CD4-positive, alpha-beta T cell treated with Interferon alpha-2 for 1 hour (primary cell): Measurements from ENCODE around the gene LGALS8.
"Not testable (repeated sequence)": the region's sequence is repeated elsewhere in the genome, so short reads cannot be mapped to it uniquely, and the experiment has no call there.

Experiments
- DNase-seq, 2 donors: peaks; one replicate each; pipeline ENCODE4 v3.0.0-alpha.2; 2020 to 2022

The LGALS8 gene

GRCh38 chr1:236523704-236524141 is at the start of gene LGALS8:
LGALS8 (plus strand) TSS chr1:236523982; CDS start chr1:236526071, 2,089 bp downstream.
- DNase-seq, result peak; percentile 87 to 89

GRCh38 chr1:236476019-236476418 is 47.8 kb upstream of the LGALS8 start:
- DNase-seq, result no peak

GRCh38 chr1:236480758-236481436 is 42.9 kb upstream of the LGALS8 start:
- DNase-seq, result no peak

GRCh38 chr1:236484310-236484971 is 39.3 kb upstream of the LGALS8 start:
- no peak for DNase-seq

- no peak for DNase-seq
Measured at GRCh38 chr1:236486356-236487002, 37.3 kb upstream of the LGALS8 start.

- DNase-seq, result not testable (repeated sequence)
Measured at GRCh38 chr1:236489161-236489560, 34.6 kb upstream of the LGALS8 start.

- peak in 1 of 2 donors; percentile 60 for DNase-seq
Measured at GRCh38 chr1:236489710-236490377, 33.9 kb upstream of the LGALS8 start.

GRCh38 chr1:236491469-236492136 is 32.2 kb upstream of the LGALS8 start:
- no peak for DNase-seq

- DNase-seq, result no peak
Measured at GRCh38 chr1:236492378-236492777, 31.4 kb upstream of the LGALS8 start.

- DNase-seq, result no peak
Measured at GRCh38 chr1:236494082-236494481, 29.7 kb upstream of the LGALS8 start.

GRCh38 chr1:236494586-236495466 is 29.0 kb upstream of the LGALS8 start:
- no peak for DNase-seq

- no peak for DNase-seq
Measured at GRCh38 chr1:236495467-236496112, 28.2 kb upstream of the LGALS8 start.

- no peak for DNase-seq
Measured at GRCh38 chr1:236497908-236498307, 25.9 kb upstream of the LGALS8 start.

- no peak for DNase-seq
Measured at GRCh38 chr1:236501093-236501492, 22.7 kb upstream of the LGALS8 start.

- DNase-seq, result no peak
Measured at GRCh38 chr1:236502579-236502971, 21.2 kb upstream of the LGALS8 start.

- peak; percentile 21 to 28 for DNase-seq
Measured at GRCh38 chr1:236502972-236503639, 20.7 kb upstream of the LGALS8 start.

GRCh38 chr1:236504338-236504737 is 19.4 kb upstream of the LGALS8 start:
- not testable (repeated sequence) for DNase-seq

GRCh38 chr1:236507022-236507700 is 16.6 kb upstream of the LGALS8 start:
- no peak for DNase-seq

- DNase-seq, result peak in 1 of 2 donors; percentile 49
Measured at GRCh38 chr1:236508593-236509027, 15.2 kb upstream of the LGALS8 start.

- no peak for DNase-seq
Measured at GRCh38 chr1:236509203-236509602, 14.6 kb upstream of the LGALS8 start.
